Measurements from ENCODE around the gene TRAM2. TPM values are rescaled to one million over a fixed set of nuclear protein-coding genes. Genes with fewer than 3 reads are reported as not detected.

TRAM2 gene
- total and polyA plus RNA-seq, 2 of the 13 experiments (the other 11 are each of a cell fraction or from before 2014, with no cell fraction given), result 49.1 to 72.5 TPM

- ATAC-seq (no peak), DNase-seq (ENCODE audit: low spot score) (no peak), FAIRE-seq (no peak)
- Histone ChIP-seq H3K4me1 (ENCODE audit: insufficient read depth, low read length) (peaks cover 39% of the 10 kb centered on the region), H3K36me3 (replicated peaks in 1 of 2; ENCODE audit: control insufficient read depth in 1 of 2, insufficient read depth in 2 of 2, low read length in 2 of 2) (no peaks in the 10 kb centered on the region), H3K4me3 (replicated peaks in 1 of 3; ENCODE audit: insufficient read depth in 1 of 3, low read depth in 2 of 3, low read length in 3 of 3) (no peak overlapping the region), H3K27ac (ENCODE audit: extremely low read length, insufficient read depth, low read length) (no peak overlapping the region), H3K79me2 (ENCODE audit: insufficient read depth, low read length) (no peaks in the 10 kb centered on the region), H3K4me2 (ENCODE audit: low read depth, low read length) (no peak overlapping the region), H3K9ac (ENCODE audit: insufficient read depth, low read depth, low read length) (no peak overlapping the region), H3K9me3 (ENCODE audit: low read length) (no peaks in the 10 kb centered on the region), H2AFZ (ENCODE audit: low read length) (no peak overlapping the region), H4K20me1 (ENCODE audit: insufficient read depth, low read length) (no peaks in the 10 kb centered on the region), H3K27me3 (ENCODE audit: control insufficient read depth in 1 of 2, insufficient read depth in 2 of 2, low read length in 2 of 2) (no peaks in the 10 kb centered on the region)
- WGBS (ENCODE audit: low lambda C conversion rate), result 79% methylated on average over 3 of the region's 3 CpGs
- intact Hi-C loops (cut with micrococcal nuclease; ENCODE audit: unreplicated experiment), result no loop called here
- no TSS peak for BruUV-seq (replicated peaks)
- CTCF ChIA-PET (ENCODE audit: low intra/inter-chr PET ratio, low total read pairs), result no interaction called here
- POLR2A ChIA-PET, result no interaction called here
- TF ChIP-seq IKZF5 (CRISPR knock-in tag; IDR thresholded peaks at IDR 0.05) (no peak), FOSL2 (CRISPR knock-in tag; IDR thresholded peaks at IDR 0.05) (0 out of 2 replicates have a peak, but pooled peaks have one; percentile 14)
- in situ Hi-C loops (cut with HindIII; ENCODE audit: extremely low pct_ligation_motif_present, low pct_unique_long_range_greater_than_20kb), result no loop called here
Measured at GRCh38 chr6:52603000-52603795, 26.3 kb upstream of the TRAM2 start.

- H4K20me1 ChIP-seq (ENCODE audit: insufficient read depth, low read length), result no peaks in the 10 kb centered on the region
- ATAC-seq, result peak; percentile 2
- H3K9ac ChIP-seq (ENCODE audit: insufficient read depth, low read depth, low read length), result peak overlapping the region; percentile 82
- H3K4me1 ChIP-seq (ENCODE audit: insufficient read depth, low read length), result peaks cover 83% of the 10 kb centered on the region
- H3K79me2 ChIP-seq (ENCODE audit: insufficient read depth, low read length), result no peaks in the 10 kb centered on the region
- CTCF ChIA-PET (ENCODE audit: low intra/inter-chr PET ratio, low total read pairs), result interaction anchor here (1.2 to 2.4 kb wide), 5 partner anchors 22 to 185 kb away, joined by 4 to 48 read pairs (median 7); partner anchors contain the start of gene TRAM2
- H3K9me3 ChIP-seq (ENCODE audit: low read length), result no peaks in the 10 kb centered on the region
- no peaks in the 10 kb centered on the region for H3K36me3 ChIP-seq (replicated peaks in 1 of 2; ENCODE audit: control insufficient read depth in 1 of 2, insufficient read depth in 2 of 2, low read length in 2 of 2)
- TSS peak; percentile 93 for BruUV-seq (replicated peaks)
- peak overlapping the region; percentile 96 for H3K4me2 ChIP-seq (ENCODE audit: low read depth, low read length)
- in situ Hi-C loops (cut with HindIII; ENCODE audit: extremely low pct_ligation_motif_present, low pct_unique_long_range_greater_than_20kb), result loop anchor here (5.0 kb wide), 2 partner anchors 63 to 182 kb away; no protein-coding TSS in a partner anchor
- no peak for DNase-seq (ENCODE audit: low spot score)
- FAIRE-seq, result no peak
- POLR2A ChIA-PET, result interaction anchor here (0.8 to 6.6 kb wide), 31 partner anchors 9 to 396 kb away, joined by 3 to 133 read pairs (median 6); partner anchors contain the start of genes EFHC1, GSTA4 and TRAM2
- intact Hi-C loops (cut with micrococcal nuclease; ENCODE audit: unreplicated experiment), result loop anchor here (1.0 to 5.0 kb wide), 8 partner anchors 10 to 317 kb away; partner anchors contain the start of genes EFHC1 and MCM3
- peak overlapping the region; percentile 23 to 47 (median 40); a peak in 4 of 6 replicates for H3K4me3 ChIP-seq (replicated peaks in 1 of 3; ENCODE audit: insufficient read depth in 1 of 3, low read depth in 2 of 3, low read length in 3 of 3)
- H3K27me3 ChIP-seq (ENCODE audit: control insufficient read depth in 1 of 2, insufficient read depth in 2 of 2, low read length in 2 of 2), result no peaks in the 10 kb centered on the region
- H2AFZ ChIP-seq (ENCODE audit: low read length), result no peak overlapping the region
- H3K27ac ChIP-seq (ENCODE audit: extremely low read length, insufficient read depth, low read length), result peak overlapping the region; percentile 98
- 24% methylated on average over 2 of the region's 2 CpGs for WGBS (ENCODE audit: low lambda C conversion rate)
- no peak for TF ChIP-seq ZBTB46 (CRISPR knock-in tag; IDR thresholded peaks at IDR 0.05; ENCODE audit: borderline replicate concordance)
- TF ChIP-seq YEATS4 (CRISPR knock-in tag; IDR thresholded peaks at IDR 0.05; ENCODE audit: borderline replicate concordance), result 0 out of 2 replicates have a peak, but pooled peaks have one; percentile 6
- TF ChIP-seq ZNF562 (CRISPR knock-in tag; IDR thresholded peaks at IDR 0.05; ENCODE audit: borderline replicate concordance), result no peak
- no peak for TF ChIP-seq HOXA5 (CRISPR knock-in tag; IDR thresholded peaks at IDR 0.05)
- no peak for TF ChIP-seq BRCA1 (CRISPR knock-in tag; IDR thresholded peaks at IDR 0.05)
- no peak for TF ChIP-seq SP4 (CRISPR knock-in tag; IDR thresholded peaks at IDR 0.05)
- TF ChIP-seq IKZF1 (IDR thresholded peaks at IDR 0.05), result no peak
- TF ChIP-seq ZNF615 (CRISPR knock-in tag; IDR thresholded peaks at IDR 0.05; ENCODE audit: borderline replicate concordance), result no peak
- no peak for TF ChIP-seq THAP11 (CRISPR knock-in tag; IDR thresholded peaks at IDR 0.05)
- TF ChIP-seq NFKB2 (CRISPR knock-in tag; IDR thresholded peaks at IDR 0.05; ENCODE audit: borderline replicate concordance), result no peak
- TF ChIP-seq ZSCAN12 (CRISPR knock-in tag; IDR thresholded peaks at IDR 0.05), result no peak
- TF ChIP-seq ZNF878 (CRISPR knock-in tag; IDR thresholded peaks at IDR 0.05), result 0 out of 2 replicates have a peak, but pooled peaks have one; percentile 76
- TF ChIP-seq ZNF253 (CRISPR knock-in tag; IDR thresholded peaks at IDR 0.05; ENCODE audit: borderline replicate concordance), result no peak
Measured at GRCh38 chr6:52598824-52599190, 21.9 kb upstream of the TRAM2 start.

All from HepG2 (cell line).